Fibroblast of peridontal ligament (primary cell): ENCODE measurements around the gene TPT1.

Experiments used
- DNase-seq: peaks from one replicate; pipeline ENCODE4 v3.0.0-alpha.2; 2010; ENCODE audit errors: extremely low read depth

Gene TPT1

GRCh38 chr13:45333977-45334922 lies 6.7 kb downstream of the TPT1 start:
- peak; percentile 34 for DNase-seq

GRCh38 chr13:45333251-45333976 lies 7.6 kb downstream of the TPT1 start:
- DNase-seq, result no peak

- DNase-seq, result no peak
Measured at GRCh38 chr13:45332831-45333219, 8.2 kb downstream of the TPT1 start.

GRCh38 chr13:45332036-45332830 lies 8.8 kb downstream of the TPT1 start:
- peak; percentile 99 for DNase-seq

- no peak for DNase-seq
Measured at GRCh38 chr13:45331692-45332035, 9.3 kb downstream of the TPT1 start.

- no peak for DNase-seq
Measured at GRCh38 chr13:45331123-45331619, 9.8 kb downstream of the TPT1 start.

- peak; percentile 91 for DNase-seq
Measured at GRCh38 chr13:45328661-45329111, 12.3 kb downstream of the TPT1 start.

GRCh38 chr13:45327253-45327955 lies 13.6 kb downstream of the TPT1 start:
- no peak for DNase-seq

GRCh38 chr13:45325806-45326205 lies 15.2 kb downstream of the TPT1 start:
- peak; percentile 94 for DNase-seq

GRCh38 chr13:45320876-45321629 lies 19.9 kb downstream of the TPT1 start:
- DNase-seq, result peak; percentile 27

GRCh38 chr13:45316996-45317395 lies 24.0 kb downstream of the TPT1 start:
- no peak for DNase-seq

- no peak for DNase-seq
Measured at GRCh38 chr13:45316338-45316737, 24.6 kb downstream of the TPT1 start.

GRCh38 chr13:45315520-45316167 lies 25.3 kb downstream of the TPT1 start:
- DNase-seq, result no peak

- no peak for DNase-seq
Measured at GRCh38 chr13:45314822-45315221, 26.2 kb downstream of the TPT1 start.

GRCh38 chr13:45310341-45311131 lies 30.4 kb downstream of the TPT1 start:
- DNase-seq, result no peak

GRCh38 chr13:45306966-45307365 lies 34.0 kb downstream of the TPT1 start:
- DNase-seq, result no peak

GRCh38 chr13:45305079-45305478 lies 35.9 kb downstream of the TPT1 start:
- no peak for DNase-seq

GRCh38 chr13:45303866-45304265 lies 37.1 kb downstream of the TPT1 start:
- DNase-seq, result no peak

- no peak for DNase-seq
Measured at GRCh38 chr13:45303026-45303425, 38.0 kb downstream of the TPT1 start.
